Measurements from ENCODE around the gene SHB.

DNA sequence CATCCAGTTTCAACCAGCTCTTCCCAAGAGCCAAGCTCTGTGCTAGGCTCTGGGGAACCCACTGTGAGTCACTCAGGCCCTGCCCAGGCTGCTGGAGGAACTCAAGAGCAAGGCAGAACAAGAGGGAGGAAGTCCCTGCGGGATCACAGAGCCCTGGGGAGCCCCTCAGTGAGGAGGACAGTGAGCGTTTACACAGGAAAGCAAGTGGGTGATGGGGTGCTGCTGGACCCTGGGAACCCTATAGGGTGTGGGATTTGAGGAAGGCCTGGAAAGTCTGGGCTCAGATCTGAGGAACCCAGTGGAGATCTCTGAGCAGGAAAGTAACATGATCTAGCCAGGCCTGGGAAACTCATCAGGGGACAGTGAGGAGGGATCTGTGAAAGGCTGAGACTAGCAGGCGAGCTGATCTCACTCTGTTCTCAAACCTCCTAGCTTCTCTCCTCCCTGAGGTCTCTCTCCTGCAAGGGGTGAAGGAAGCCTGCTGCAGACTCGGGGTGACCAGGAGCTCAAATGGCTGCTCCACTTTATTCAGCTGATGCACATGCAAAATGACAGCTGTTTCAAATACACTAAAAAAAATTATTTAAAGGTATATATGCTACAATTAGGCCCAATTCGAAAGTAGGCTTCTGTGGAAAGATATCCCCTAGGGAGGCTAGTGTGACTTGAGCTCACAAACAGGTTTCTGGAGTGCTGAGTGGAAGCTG is 70.0 kb downstream of the SHB start:
- TF ChIP-seq, protein P1, sequence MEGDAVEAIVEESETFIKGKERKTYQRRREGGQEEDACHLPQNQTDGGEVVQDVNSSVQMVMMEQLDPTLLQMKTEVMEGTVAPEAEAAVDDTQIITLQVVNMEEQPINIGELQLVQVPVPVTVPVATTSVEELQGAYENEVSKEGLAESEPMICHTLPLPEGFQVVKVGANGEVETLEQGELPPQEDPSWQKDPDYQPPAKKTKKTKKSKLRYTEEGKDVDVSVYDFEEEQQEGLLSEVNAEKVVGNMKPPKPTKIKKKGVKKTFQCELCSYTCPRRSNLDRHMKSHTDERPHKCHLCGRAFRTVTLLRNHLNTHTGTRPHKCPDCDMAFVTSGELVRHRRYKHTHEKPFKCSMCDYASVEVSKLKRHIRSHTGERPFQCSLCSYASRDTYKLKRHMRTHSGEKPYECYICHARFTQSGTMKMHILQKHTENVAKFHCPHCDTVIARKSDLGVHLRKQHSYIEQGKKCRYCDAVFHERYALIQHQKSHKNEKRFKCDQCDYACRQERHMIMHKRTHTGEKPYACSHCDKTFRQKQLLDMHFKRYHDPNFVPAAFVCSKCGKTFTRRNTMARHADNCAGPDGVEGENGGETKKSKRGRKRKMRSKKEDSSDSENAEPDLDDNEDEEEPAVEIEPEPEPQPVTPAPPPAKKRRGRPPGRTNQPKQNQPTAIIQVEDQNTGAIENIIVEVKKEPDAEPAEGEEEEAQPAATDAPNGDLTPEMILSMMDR (IDR thresholded peaks at IDR 0.05), result no peak
- TF ChIP-seq ZFX (IDR thresholded peaks at IDR 0.05; ENCODE audit: borderline replicate concordance), result no peak

Data from 22Rv1 (cell line).